Epithelial cell of esophagus (primary cell): Measurements from ENCODE around the gene TTC9B.
A peak's percentile ranks its signal among the peaks of the same experiment; 100 is the strongest.

Source experiments
- DNase-seq: peaks from one replicate; pipeline ENCODE4 v3.0.0; 2010; ENCODE audit warnings: low read depth
- H3K4me3 ChIP-seq: 2 replicates; pipeline ENCODE4 v1.5.1; 2011; ENCODE audit warnings: mild to moderate bottlenecking, low read length, control low read depth
- TF ChIP-seq, protein P1 (sequence below): IDR thresholded peaks from 2 replicates; pipeline ENCODE4 v1.5.1; 2011; ENCODE audit warnings: low read depth, mild to moderate bottlenecking, low read length, control low read depth, inconsistent platforms; ENCODE audit not compliant: insufficient read depth; ENCODE audit errors: missing control alignments

Gene TTC9B

DNA sequence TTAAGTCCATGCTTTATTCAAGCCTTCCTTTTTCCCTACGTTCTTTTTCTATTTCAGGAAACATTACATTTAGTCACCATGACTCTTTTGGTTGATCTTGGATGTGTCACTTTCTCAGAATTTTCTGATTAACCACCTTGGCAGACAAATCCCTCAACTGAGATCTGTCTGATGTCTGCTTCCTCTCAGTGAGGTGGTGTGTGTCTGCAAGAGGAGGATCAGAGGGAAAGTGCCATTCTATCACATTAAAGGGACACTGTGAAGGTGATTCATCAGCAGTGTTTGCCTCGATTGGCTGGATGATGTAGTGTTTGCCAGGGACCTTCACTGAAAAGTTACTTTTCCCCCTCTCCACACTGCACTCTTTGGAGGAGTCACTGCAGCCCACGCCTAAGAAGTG is 11.3 kb upstream of the TTC9B start:
- H3K4me3 ChIP-seq: no peak overlapping the region
- DNase-seq: peak; percentile 42
- TF ChIP-seq, protein P1, sequence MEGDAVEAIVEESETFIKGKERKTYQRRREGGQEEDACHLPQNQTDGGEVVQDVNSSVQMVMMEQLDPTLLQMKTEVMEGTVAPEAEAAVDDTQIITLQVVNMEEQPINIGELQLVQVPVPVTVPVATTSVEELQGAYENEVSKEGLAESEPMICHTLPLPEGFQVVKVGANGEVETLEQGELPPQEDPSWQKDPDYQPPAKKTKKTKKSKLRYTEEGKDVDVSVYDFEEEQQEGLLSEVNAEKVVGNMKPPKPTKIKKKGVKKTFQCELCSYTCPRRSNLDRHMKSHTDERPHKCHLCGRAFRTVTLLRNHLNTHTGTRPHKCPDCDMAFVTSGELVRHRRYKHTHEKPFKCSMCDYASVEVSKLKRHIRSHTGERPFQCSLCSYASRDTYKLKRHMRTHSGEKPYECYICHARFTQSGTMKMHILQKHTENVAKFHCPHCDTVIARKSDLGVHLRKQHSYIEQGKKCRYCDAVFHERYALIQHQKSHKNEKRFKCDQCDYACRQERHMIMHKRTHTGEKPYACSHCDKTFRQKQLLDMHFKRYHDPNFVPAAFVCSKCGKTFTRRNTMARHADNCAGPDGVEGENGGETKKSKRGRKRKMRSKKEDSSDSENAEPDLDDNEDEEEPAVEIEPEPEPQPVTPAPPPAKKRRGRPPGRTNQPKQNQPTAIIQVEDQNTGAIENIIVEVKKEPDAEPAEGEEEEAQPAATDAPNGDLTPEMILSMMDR: no peak

DNA sequence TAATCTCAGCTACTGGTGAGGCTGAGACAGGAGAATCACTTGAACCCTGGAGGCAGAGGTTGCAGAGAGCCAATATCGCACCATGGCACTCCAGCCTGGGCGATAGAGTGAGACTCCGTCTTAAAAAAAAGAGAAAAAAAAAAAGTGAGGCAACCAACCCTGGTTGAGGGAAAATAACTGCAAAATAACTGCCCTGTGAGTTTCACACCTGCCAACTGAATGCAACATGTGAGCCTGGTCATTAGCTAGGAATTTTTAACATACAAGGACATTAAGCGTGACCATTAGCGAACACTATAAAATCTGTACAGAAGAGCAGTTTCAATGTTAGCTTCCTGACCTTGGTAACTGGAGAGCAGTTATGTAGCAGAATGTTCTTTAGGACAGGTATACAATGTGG is 10.7 kb upstream of the TTC9B start:
- TF ChIP-seq, protein P1: no peak

DNA sequence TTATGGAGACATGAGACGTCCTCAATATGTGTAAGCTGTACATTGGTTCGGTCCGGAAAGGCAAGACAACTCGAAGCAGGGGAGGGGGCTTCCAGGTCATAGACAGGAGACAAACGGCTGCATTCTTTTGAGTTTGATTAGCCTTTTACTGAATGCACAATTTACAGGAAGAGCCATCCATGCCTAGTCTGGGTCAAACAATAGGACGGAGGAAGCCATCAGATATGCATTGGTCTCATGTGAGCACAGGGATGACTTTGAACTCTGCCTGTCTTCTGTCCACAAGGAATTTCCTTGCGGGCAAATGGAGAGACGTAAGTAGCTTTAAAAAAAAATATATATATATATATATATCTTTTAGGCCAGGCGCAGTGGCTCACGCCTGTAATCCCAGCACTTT is 10.2 kb upstream of the TTC9B start:
- no peak overlapping the region for H3K4me3 ChIP-seq
- TF ChIP-seq, protein P1: no peak
- no peak for DNase-seq

More for the DNA sequence above, 10.7 kb upstream of the TTC9B start:
- DNase-seq: no peak
- H3K4me3 ChIP-seq: no peak overlapping the region

DNA sequence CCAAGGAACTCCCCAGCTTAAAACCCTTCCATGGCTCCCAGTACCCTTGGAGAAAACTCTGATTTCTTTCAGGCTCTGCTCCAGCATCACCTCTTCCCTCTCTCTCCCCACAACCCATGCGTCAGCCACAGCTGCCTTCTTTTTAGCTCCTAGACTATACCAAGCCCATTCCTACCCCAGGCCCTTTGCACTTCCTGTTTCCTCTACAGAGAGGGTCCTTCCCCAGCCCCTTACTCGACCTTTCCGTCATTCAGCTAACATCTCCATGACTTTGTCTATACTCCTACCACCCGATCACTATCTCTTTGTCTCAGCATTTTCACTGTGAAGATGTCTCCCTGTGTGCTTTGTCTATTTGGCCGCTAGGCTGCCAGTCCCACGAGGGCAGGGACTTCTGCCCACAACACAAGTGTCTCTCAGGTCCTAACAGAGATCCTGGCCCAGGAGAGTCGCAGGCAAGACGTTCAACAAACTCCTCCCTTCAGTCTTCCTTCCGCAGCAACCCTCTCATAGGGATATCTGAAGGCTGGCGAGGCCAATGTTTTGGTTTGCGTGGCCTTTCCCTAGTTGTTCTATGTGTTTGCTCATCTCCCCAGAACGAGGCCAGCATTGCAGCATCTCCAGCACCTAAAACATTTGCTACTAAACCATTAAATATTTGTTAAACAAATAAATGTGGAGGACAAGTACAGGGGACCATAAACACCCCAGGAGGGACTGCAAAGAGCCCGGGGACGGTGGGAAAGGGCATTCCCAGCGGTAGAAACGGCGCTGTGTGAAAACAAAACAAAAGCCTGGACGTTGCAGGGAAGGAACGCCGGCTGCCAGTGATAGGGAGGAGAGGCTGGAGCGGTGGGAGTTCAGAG is 7.5 kb upstream of the TTC9B start:
- H3K4me3 ChIP-seq: peak overlapping the region; percentile 11
- no peak for DNase-seq
- TF ChIP-seq, protein P1: no peak

DNA sequence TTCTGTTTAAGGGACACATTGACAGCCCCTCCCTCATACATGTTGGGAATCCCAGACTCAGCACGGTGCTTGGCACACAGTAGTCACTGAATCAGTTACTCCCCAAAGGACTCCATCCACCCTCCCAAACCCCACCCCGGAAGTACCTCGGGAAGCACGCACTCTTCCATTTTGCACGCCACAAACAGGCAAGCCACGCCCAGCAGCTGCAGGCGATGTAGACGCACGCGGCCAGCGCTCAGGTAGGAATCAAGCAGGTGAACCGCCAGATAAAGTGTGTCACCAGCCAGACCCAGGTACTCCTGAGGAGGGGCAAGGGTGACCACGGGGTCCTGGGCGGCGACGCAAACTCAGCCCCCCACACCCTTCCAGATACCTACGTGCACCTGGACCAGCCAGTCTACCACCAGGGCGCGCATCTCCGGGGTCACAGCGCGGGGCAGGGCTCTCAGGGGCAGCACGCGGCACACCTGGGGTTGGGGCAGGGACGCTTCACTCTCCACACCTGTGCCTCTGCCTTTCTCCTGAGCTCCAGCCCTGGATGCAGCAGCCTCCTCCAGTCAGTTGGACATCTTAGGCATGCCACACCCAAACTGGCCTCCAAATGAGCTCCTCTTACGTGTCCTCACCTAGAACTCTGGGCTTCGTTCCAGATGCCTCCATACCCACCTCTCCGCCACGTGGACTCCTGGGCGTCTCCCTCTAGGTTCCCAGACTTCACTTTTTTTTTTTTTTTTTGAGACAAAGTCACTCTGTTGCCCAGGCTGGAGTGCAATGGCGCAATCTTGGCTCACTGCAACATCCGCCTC is 6.4 kb upstream of the TTC9B start:
- TF ChIP-seq, protein P1: no peak
- peak; percentile 87 for DNase-seq
- H3K4me3 ChIP-seq: no peak overlapping the region

DNA sequence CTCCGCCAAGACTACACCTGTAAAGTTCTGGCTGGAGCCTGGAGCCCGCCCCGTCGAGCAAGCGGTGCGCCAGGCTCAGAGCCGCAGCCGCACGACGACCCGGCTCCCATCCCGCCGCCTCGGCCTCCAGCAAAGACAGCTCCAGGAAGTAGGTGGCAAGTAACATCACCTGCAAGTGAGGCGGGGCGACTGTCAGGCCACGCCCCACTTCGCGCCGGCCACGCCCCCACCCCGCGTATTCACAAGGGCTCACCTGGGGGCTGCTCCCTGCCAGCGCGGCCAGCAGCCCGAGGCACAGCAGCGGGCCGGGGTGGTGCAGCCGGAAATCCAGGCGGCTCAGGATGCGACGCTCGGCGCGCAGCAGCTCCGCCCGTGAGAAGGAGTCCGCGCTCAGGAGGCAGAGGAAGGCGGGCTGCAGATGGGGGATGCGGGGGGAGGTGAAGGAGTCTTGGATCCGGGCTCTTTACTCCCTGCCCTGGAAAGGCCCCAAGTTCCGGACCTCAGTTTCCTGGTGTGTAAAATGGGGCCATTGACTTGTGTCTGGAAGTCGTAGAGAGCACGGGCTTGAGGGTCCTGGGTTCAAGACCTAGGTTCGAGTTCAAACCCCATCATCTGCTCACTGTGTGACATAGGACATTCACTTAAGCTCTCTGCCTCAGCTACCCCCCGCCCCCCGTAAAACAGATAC is 5.1 kb upstream of the TTC9B start:
- TF ChIP-seq, protein P1: no peak
- peak; percentile 54 for DNase-seq
- no peak overlapping the region for H3K4me3 ChIP-seq
